Thoracic aorta (tissue), 2 donors: ENCODE data around the gene CDKAL1. TPM values are rescaled to one million over a fixed set of nuclear protein-coding genes. Genes with fewer than 3 reads are reported as not detected.

ENCODE experiments used
- ATAC-seq: fragments of 150-250 bp; one replicate; pipeline ENCODE4 v1.8.0; 2017; ENCODE audit warnings: low read depth; ENCODE audit not compliant: insufficient number of reproducible peaks, low FRiP score
- DNase-seq: peaks from one replicate; pipeline ENCODE4 v3.0.0-alpha.2; 2020; ENCODE audit warnings: low spot score
- H3K27ac ChIP-seq, 2 donors: fragments of 200-600 bp; sonication (generic); 1 replicate in 1 of 2; 2 replicates in 1 of 2; pipeline ENCODE4 v1.5.1; 2016; ENCODE audit warnings: mild to moderate bottlenecking in 2 of 2, moderate library complexity in 2 of 2
- H3K27me3 ChIP-seq: fragments of 200-600 bp; sonication (generic); replicated peaks from 2 replicates; pipeline ENCODE4 v1.6.0; 2016; ENCODE audit warnings: mild to moderate bottlenecking; ENCODE audit not compliant: insufficient read depth
- H3K36me3 ChIP-seq: fragments of 200-600 bp; sonication (generic); one replicate; pipeline ENCODE4 v1.5.1; 2016
- H3K4me1 ChIP-seq, 2 donors: fragments of 200-600 bp; sonication (generic); 1 replicate in 1 of 2; 2 replicates in 1 of 2; pipeline versions ENCODE4 v1.5.1 to v1.6.0; 2016; ENCODE audit warnings: low read depth in 2 of 2, mild to moderate bottlenecking in 1 of 2; ENCODE audit not compliant: control insufficient read depth in 1 of 2
- H3K4me3 ChIP-seq: fragments of 200-600 bp; sonication (generic); 2 replicates; pipeline ENCODE4 v1.5.1; 2016; ENCODE audit warnings: mild to moderate bottlenecking
- H3K9me3 ChIP-seq: fragments of 200-600 bp; sonication (generic); 2 replicates; pipeline ENCODE4 v1.5.1; 2016
- CTCF ChIP-seq: fragments of 200-600 bp; sonication (generic); IDR thresholded peaks from one replicate; pipeline ENCODE4 v1.5.1; 2019; ENCODE audit warnings: antibody characterized with exemption
- total RNA-seq, 2 donors: library from RNA; depleted of rRNA; stranded (reverse); fragments of >200 nt; gene quantifications; one replicate each; pipeline versions ENCODE4 v1.1.0 to v1.2.3, GENCODE V29; 2016

The CDKAL1 gene
- total RNA-seq, 2 donors from 2014 or later, result 8.5 to 14.6 TPM

GRCh38 chr6:21116736-21117135 is 582.5 kb downstream of the CDKAL1 start:
- Histone ChIP-seq H3K4me3 (no peak overlapping the region), H3K27ac (no peak overlapping the region), H3K4me1 (no peaks in the 10 kb centered on the region), H3K36me3 (no peaks in the 10 kb centered on the region), H3K27me3 (no peaks in the 10 kb centered on the region), H3K9me3 (no peaks in the 10 kb centered on the region)
- ATAC-seq (no peak), DNase-seq (no peak)
- TF ChIP-seq CTCF, result no peak

- H3K4me3 ChIP-seq, result no peak overlapping the region
- no peak for TF ChIP-seq CTCF
- no peak for DNase-seq
- no peaks in the 10 kb centered on the region for H3K27me3 ChIP-seq
- no peak overlapping the region for H3K27ac ChIP-seq
- H3K36me3 ChIP-seq, result no peaks in the 10 kb centered on the region
- H3K4me1 ChIP-seq, result no peaks in the 10 kb centered on the region
- no peaks in the 10 kb centered on the region for H3K9me3 ChIP-seq
- ATAC-seq, result no peak
These were observed 584.0 kb downstream of the CDKAL1 start for GRCh38 chr6:21118216-21118780.

- no peak for TF ChIP-seq CTCF
- Histone ChIP-seq H3K4me3 (no peak overlapping the region), H3K9me3 (no peaks in the 10 kb centered on the region), H3K4me1 (no peaks in the 10 kb centered on the region), H3K27me3 (no peaks in the 10 kb centered on the region), H3K36me3 (no peaks in the 10 kb centered on the region), H3K27ac (no peak overlapping the region)
- DNase-seq (no peak), ATAC-seq (no peak)
These were observed 587.4 kb downstream of the CDKAL1 start for GRCh38 chr6:21121636-21122136.

- ATAC-seq (no peak), DNase-seq (no peak)
- peaks cover 0 to 4% of the 10 kb centered on the region in 2 donors for H3K4me1 ChIP-seq
- no peak overlapping the region for H3K4me3 ChIP-seq
- no peaks in the 10 kb centered on the region for H3K9me3 ChIP-seq
- no peak for TF ChIP-seq CTCF
- H3K36me3 ChIP-seq, result no peaks in the 10 kb centered on the region
- no peaks in the 10 kb centered on the region for H3K27me3 ChIP-seq
- no peak overlapping the region for H3K27ac ChIP-seq
These were observed 589.5 kb downstream of the CDKAL1 start for GRCh38 chr6:21123507-21124436.

GRCh38 chr6:21128601-21129000 is 594.3 kb downstream of the CDKAL1 start:
- ATAC-seq, result no peak
- Histone ChIP-seq H3K27me3 (no peaks in the 10 kb centered on the region), H3K9me3 (no peaks in the 10 kb centered on the region), H3K27ac (no peak overlapping the region), H3K36me3 (no peaks in the 10 kb centered on the region), H3K4me3 (no peak overlapping the region), H3K4me1 (peaks cover 24 to 34% of the 10 kb centered on the region in 2 donors)
- TF ChIP-seq CTCF, result no peak
- no peak for DNase-seq
